ENCODE data around the gene TRIM45. TPM values are rescaled to one million over a fixed set of nuclear protein-coding genes. Genes with fewer than 3 reads are reported as not detected.

Gene TRIM45
- total RNA-seq, 3 donors from 2014 or later: 2.0 to 2.9 (median 2.5) TPM

GRCh38 chr1:117070124-117070523 lies 51.4 kb downstream of the TRIM45 start:
- Histone ChIP-seq H3K36me3 (ENCODE audit: low read depth) (no peaks in the 10 kb centered on the region), H3K4me3 (no peak overlapping the region), H3K4me1 (ENCODE audit: low read depth) (no peaks in the 10 kb centered on the region), H3K9me3 (no peaks in the 10 kb centered on the region)
- ATAC-seq: no peak
- intact Hi-C loops (cut with DNase I, micrococcal nuclease): no loop called here
- no peak for DNase-seq
- no peak for TF ChIP-seq CTCF (IDR thresholded peaks at IDR 0.05)

GRCh38 chr1:117069220-117069844 lies 52.2 kb downstream of the TRIM45 start:
- no peaks in the 10 kb centered on the region for H3K9me3 ChIP-seq
- intact Hi-C loops (cut with DNase I, micrococcal nuclease): loop anchor here (5.0 to 10.0 kb wide), 4 partner anchors 58 to 495 kb away; partner anchors contain the start of gene CD58 (in 1 of the 2)
- no peak for TF ChIP-seq CTCF (IDR thresholded peaks at IDR 0.05)
- ATAC-seq (no peak), DNase-seq (no peak)
- no peak overlapping the region for H3K4me3 ChIP-seq
- no peaks in the 10 kb centered on the region for H3K4me1 ChIP-seq (ENCODE audit: low read depth)
- H3K36me3 ChIP-seq (ENCODE audit: low read depth): no peaks in the 10 kb centered on the region

GRCh38 chr1:117068580-117068979 lies 53.0 kb downstream of the TRIM45 start:
- H3K9me3 ChIP-seq: no peaks in the 10 kb centered on the region
- DNase-seq: no peak
- no peak for TF ChIP-seq CTCF (IDR thresholded peaks at IDR 0.05)
- H3K4me1 ChIP-seq (ENCODE audit: low read depth): no peaks in the 10 kb centered on the region
- no peak for ATAC-seq
- no peak overlapping the region for H3K4me3 ChIP-seq
- H3K36me3 ChIP-seq (ENCODE audit: low read depth): no peaks in the 10 kb centered on the region
- intact Hi-C loops (cut with DNase I, micrococcal nuclease): loop anchor here (5.0 to 10.0 kb wide), 4 partner anchors 59 to 494 kb away; partner anchors contain the start of gene CD58 (in 1 of the 2)

GRCh38 chr1:117067533-117068370 lies 53.8 kb downstream of the TRIM45 start:
- Histone ChIP-seq H3K4me3 (no peak overlapping the region), H3K9me3 (no peaks in the 10 kb centered on the region), H3K4me1 (ENCODE audit: low read depth) (no peaks in the 10 kb centered on the region), H3K36me3 (ENCODE audit: low read depth) (no peaks in the 10 kb centered on the region)
- DNase-seq (peak in 2 of 3 donors; percentile 42 to 48), ATAC-seq (peak; percentile 91)
- intact Hi-C loops (cut with DNase I, micrococcal nuclease): loop anchor here (5.0 to 10.0 kb wide), 4 partner anchors 60 to 493 kb away; partner anchors contain the start of gene CD58 (in 1 of the 2)
- TF ChIP-seq CTCF (IDR thresholded peaks at IDR 0.05): peak; percentile 55

GRCh38 chr1:117066367-117066766 lies 55.2 kb downstream of the TRIM45 start:
- H3K4me3 ChIP-seq: no peak overlapping the region
- no peaks in the 10 kb centered on the region for H3K9me3 ChIP-seq
- intact Hi-C loops (cut with DNase I, micrococcal nuclease): loop anchor here (5.0 to 10.0 kb wide), 4 partner anchors 61 to 492 kb away; partner anchors contain the start of gene CD58 (in 1 of the 2)
- H3K4me1 ChIP-seq (ENCODE audit: low read depth): no peaks in the 10 kb centered on the region
- H3K36me3 ChIP-seq (ENCODE audit: low read depth): no peaks in the 10 kb centered on the region
- no peak for TF ChIP-seq CTCF (IDR thresholded peaks at IDR 0.05)
- peak; percentile 82 for ATAC-seq
- DNase-seq: peak in 2 of 3 donors; percentile 42 to 59
